Naive B cell (primary cell): ENCODE data around the gene HOXD12. TPM values are rescaled to one million over a fixed set of nuclear protein-coding genes. Genes with fewer than 3 reads are reported as not detected.

Experiments
- ATAC-seq, 2 donors: fragments of 150-1000 bp; cut with Tn5 transposase; 2 replicates each; pipeline ENCODE4 v1.10.0; 2021; ENCODE audit warnings: low read depth in 2 of 2, mild to moderate bottlenecking in 2 of 2, moderate library complexity in 2 of 2
- DNase-seq: peaks from one replicate; pipeline ENCODE4 v3.0.0; 2022
- H3K27ac Mint-ChIP-seq, 6 donors: one replicate each; pipeline ENCODE4 v1.8.0; 2020 to 2022; ENCODE audit warnings: mild to moderate bottlenecking in 6 of 6, mixed read lengths in 6 of 6, moderate library complexity in 5 of 6, inconsistent platforms in 2 of 6
- H3K27me3 Mint-ChIP-seq, 3 donors: one replicate each; pipeline ENCODE4 v1.8.0; 2021 to 2022; ENCODE audit warnings: mixed read lengths in 3 of 3, mild to moderate bottlenecking in 1 of 3
- H3K36me3 Mint-ChIP-seq, 2 donors: one replicate each; pipeline ENCODE4 v1.8.0; 2020 to 2022; ENCODE audit warnings: mixed read lengths in 2 of 2, inconsistent platforms in 1 of 2, mild to moderate bottlenecking in 1 of 2
- H3K4me1 Mint-ChIP-seq, 3 donors: one replicate each; pipeline ENCODE4 v1.8.0; 2020 to 2022; ENCODE audit warnings: mixed read lengths in 3 of 3, inconsistent platforms in 1 of 3, mild to moderate bottlenecking in 1 of 3, moderate library complexity in 1 of 3
- H3K4me3 Mint-ChIP-seq, 8 donors: one replicate each; pipeline ENCODE4 v1.8.0; 2020 to 2022; ENCODE audit warnings: mild to moderate bottlenecking in 8 of 8, mixed read lengths in 8 of 8, moderate library complexity in 8 of 8, inconsistent platforms in 2 of 8
- H3K9me3 Mint-ChIP-seq, 7 donors: one replicate each; pipeline ENCODE4 v1.8.0; 2020 to 2022; ENCODE audit warnings: mixed read lengths in 7 of 7, mild to moderate bottlenecking in 5 of 7, inconsistent platforms in 2 of 7, moderate library complexity in 1 of 7
- polyA plus RNA-seq, 6 donors: library from polyadenylated mRNA; unstranded; fragments of 300-500 nt; fragmentation: Illumina TruSeq; gene quantifications; one replicate each; pipeline ENCODE4 v1.2.3, GENCODE V29; 2021; ENCODE audit warnings: low read depth in 6 of 6

HOXD12 gene
- polyA plus RNA-seq, 6 donors from 2014 or later: not detected

DNA sequence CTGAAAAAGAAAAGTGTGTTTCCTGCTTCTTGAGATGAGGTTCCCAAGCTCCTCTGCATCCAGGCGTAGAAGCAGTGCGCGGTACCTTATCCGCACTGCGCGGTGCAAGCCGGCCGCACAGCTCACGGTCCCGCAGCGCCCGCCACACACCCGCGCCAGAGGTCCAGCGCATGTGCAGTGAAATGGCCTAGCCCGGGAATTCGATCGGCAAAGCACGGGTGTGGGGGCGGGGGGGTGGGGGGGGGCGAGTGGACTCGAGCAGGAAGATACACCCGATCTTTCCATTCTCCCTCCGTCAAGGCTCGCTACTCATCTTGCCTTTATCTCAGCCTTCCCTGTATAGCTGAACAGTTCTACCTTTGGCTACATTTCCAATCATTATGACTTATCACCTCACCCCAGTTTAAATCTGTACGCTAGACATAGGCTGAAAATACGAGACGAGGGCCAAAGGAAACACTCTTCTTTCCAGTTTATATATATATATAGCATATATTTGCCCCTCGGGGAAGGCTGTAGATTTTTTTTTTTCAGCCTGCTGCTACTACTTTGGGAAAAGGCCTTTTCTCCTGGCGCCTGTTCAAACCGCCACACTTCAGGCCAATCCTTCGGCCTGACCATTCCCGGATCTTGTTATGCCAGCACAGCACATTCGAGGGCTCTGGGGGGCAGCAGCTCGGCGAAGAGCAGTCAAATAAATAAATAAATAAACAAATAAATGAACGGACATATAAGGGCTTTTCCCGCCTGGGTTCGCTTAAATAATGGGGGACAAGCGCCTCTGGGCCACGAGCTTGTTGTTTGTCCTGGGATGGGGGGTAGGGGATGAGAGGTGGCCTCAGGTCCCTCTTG is 40.3 kb downstream of the HOXD12 start:
- peaks cover 0 to 35% of the 10 kb centered on the region in 2 donors for H3K36me3 Mint-ChIP-seq
- peaks cover 77 to 88% (median 86%) of the 10 kb centered on the region in 3 donors for H3K27me3 Mint-ChIP-seq
- H3K4me1 Mint-ChIP-seq: peaks cover 16 to 28% (median 26%) of the 10 kb centered on the region in 3 donors
- DNase-seq (no peak), ATAC-seq (no peak)
- peaks cover 4 to 37% (median 16%) of the 10 kb centered on the region in 7 donors for H3K9me3 Mint-ChIP-seq
- peak overlapping the region in 1 of 6 donors; percentile 95 for H3K27ac Mint-ChIP-seq
- H3K4me3 Mint-ChIP-seq: peak overlapping the region in 3 of 8 donors; percentile 16 to 70 (median 47)

DNA sequence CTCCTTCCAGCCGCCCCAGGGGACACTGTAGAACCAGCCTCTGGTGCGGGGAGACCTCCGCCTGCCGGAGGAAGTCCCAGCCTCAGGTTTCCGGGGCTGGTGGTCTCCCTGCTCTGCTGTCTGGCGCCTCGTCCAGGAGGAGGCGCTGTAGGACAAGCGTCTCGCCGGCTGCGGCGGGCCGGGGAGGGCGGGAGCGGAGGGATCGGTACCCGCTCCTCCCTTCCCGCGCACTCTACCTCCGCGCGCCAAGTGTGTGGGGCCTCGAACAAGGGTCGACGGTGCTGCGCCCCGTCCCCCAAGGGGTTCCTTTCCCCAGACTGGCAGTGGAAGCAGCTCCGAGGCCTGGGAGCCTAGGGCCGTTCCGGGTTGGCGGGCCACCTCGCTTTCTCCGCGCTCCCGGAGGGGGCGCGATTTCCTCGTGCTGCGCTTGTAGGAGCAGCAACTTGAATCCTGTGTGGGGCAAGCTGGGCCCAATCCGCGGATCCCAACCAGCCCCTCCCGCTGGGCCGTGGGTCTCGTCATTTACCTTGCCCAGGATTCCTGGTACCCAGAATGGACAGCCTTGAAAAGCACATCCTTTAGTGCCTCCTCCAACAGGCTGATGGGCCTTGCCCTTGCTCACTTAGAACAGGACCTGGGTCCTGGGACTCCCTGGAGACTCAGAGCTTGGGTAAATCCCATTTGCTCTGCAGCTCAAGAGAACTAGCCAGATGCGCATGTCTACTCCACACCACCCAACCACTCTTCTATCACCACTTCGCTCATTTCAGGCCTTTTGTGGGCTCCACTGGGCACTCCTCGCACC is 41.1 kb downstream of the HOXD12 start:
- Mint-ChIP-seq H3K4me3 (peak overlapping the region in 6 of 8 donors; percentile 16 to 69 (median 22)), H3K36me3 (peaks cover 0 to 28% of the 10 kb centered on the region in 2 donors), H3K9me3 (peaks cover 4 to 39% (median 16%) of the 10 kb centered on the region in 7 donors), H3K27ac (peak overlapping the region in 3 of 6 donors; percentile 9 to 84 (median 71)), H3K27me3 (peaks cover 77 to 88% (median 86%) of the 10 kb centered on the region in 3 donors), H3K4me1 (peaks cover 14 to 26% (median 21%) of the 10 kb centered on the region in 3 donors)
- DNase-seq (no peak), ATAC-seq (peak; percentile 60 to 63)

DNA sequence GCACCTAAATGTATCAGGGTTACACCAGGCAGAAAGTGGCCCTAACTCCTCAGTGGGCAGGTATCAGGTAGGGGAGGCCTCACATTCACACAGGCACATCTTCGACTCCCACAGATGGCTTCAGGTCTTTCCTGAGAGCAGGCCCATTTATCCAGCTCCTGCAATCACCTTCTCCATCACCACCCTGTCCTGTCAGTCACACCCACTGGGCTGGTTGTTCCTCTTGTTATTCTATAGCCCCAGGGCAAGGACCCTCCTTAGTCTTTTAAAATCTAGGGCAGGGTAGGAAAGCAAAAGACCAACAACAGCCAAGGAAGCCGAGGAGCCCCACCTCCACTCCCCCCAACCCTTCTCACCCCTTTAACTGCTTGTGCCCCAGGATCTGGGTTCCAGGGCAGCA is 42.7 kb downstream of the HOXD12 start:
- no peak overlapping the region for H3K27ac Mint-ChIP-seq
- peaks cover 0 to 23% of the 10 kb centered on the region in 2 donors for H3K36me3 Mint-ChIP-seq
- peaks cover 82 to 91% (median 89%) of the 10 kb centered on the region in 3 donors for H3K27me3 Mint-ChIP-seq
- peaks cover 4 to 39% (median 14%) of the 10 kb centered on the region in 7 donors for H3K9me3 Mint-ChIP-seq
- no peak overlapping the region for H3K4me3 Mint-ChIP-seq
- DNase-seq: no peak
- ATAC-seq: no peak
- peaks cover 9 to 16% (median 15%) of the 10 kb centered on the region in 3 donors for H3K4me1 Mint-ChIP-seq

DNA sequence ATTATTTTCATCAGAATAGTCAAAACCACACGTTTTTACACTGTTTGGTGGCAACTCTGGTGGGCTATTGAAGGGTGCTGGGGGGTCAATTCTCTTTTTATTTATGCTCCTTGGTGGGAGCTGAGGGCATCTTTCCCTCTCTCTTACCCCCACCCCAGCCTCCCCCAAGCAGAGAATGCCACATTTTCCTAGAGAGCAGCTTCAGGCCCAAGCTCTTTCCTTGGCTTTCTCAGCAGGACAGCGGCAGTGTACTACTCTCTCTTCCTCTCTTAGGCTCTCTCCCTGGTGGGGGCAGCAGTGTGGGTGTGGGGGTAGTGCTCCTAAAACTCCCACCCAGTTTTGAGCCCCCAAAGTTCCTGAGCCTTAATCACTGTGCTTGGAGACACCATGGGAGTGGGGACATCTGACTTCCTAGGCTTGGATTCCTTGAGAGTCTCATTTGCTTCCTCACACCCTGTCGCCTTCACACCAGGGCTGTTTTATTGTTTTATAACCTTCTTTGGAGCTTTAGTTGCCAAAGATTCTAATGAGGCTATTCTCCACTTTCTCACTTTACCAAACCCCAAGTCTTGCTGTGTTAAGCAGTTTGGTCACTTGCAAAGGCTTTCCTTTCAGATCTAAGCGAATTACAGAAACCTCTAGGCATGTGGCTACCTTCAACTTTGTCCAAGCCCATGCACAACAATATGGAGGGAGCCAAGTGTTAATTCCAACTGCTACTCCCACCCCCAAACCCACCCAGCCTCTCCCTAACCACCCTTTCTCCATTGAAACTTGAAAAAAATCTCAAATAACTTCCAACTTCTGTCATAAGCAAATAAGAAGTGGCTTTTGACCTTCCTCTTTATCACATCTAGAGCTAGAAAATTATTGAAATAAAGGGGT is 45.7 kb downstream of the HOXD12 start:
- Mint-ChIP-seq H3K27ac (no peak overlapping the region), H3K36me3 (peaks cover 0 to 13% of the 10 kb centered on the region in 2 donors)

DNA sequence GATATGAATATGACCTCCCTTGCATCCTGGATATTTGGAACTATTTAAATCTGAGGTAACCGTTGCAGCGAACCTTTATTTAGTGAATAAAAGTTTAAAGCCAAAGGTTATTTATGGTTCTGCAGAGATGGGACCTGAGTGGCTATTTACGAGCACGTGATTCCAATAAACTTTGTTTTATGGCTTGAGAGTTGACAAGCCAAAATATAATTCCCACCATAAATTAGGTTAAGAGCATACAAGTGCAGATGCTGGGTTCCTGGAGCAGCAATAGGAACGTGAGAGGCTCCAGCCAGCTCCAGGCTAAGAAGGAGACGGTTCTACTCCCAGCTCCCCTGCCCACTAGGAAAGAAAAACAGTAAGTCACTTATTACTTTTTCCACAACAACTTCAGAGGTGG is 46.5 kb downstream of the HOXD12 start:
- Mint-ChIP-seq H3K4me1 (peaks cover 5 to 11% (median 6%) of the 10 kb centered on the region in 3 donors), H3K36me3 (peaks cover 0 to 16% of the 10 kb centered on the region in 2 donors), H3K27ac (no peak overlapping the region), H3K4me3 (no peak overlapping the region), H3K9me3 (peaks cover 0 to 16% (median 5%) of the 10 kb centered on the region in 7 donors), H3K27me3 (peaks cover 83 to 99% (median 98%) of the 10 kb centered on the region in 3 donors)
- no peak for DNase-seq
- ATAC-seq: no peak

More for the DNA sequence above, 45.7 kb downstream of the HOXD12 start:
- no peak overlapping the region for H3K4me3 Mint-ChIP-seq
- DNase-seq (no peak), ATAC-seq (no peak)
- peaks cover 0 to 17% (median 6%) of the 10 kb centered on the region in 7 donors for H3K9me3 Mint-ChIP-seq
- peaks cover 81 to 95% (median 95%) of the 10 kb centered on the region in 3 donors for H3K27me3 Mint-ChIP-seq
- H3K4me1 Mint-ChIP-seq: peaks cover 8 to 13% (median 10%) of the 10 kb centered on the region in 3 donors

DNA sequence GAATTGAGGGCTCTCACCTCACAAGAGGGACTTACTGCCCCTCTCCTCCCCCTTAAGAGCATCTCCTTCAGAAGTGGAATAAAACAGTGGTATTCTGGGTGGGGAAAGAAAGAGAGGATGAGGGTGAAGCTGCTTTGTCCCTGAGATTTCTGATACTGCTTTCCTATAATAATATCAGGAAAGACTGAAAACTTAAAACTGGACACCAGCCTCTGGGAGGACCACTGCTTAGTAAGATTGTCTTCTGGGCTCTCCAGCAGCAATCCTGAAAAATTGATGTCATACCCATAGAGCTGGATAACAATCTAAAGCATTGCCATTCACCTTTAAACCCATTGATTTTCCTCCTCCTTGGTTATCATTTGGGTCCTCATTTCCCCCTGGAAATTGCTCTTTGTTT is 47.0 kb downstream of the HOXD12 start:
- H3K36me3 Mint-ChIP-seq: peaks cover 0 to 11% of the 10 kb centered on the region in 2 donors
- peaks cover 0 to 13% (median 2%) of the 10 kb centered on the region in 7 donors for H3K9me3 Mint-ChIP-seq
- peaks cover 0 to 6% (median 2%) of the 10 kb centered on the region in 3 donors for H3K4me1 Mint-ChIP-seq
- no peak for ATAC-seq
- no peak overlapping the region for H3K27ac Mint-ChIP-seq
- peaks cover 82 to 99% (median 98%) of the 10 kb centered on the region in 3 donors for H3K27me3 Mint-ChIP-seq
- DNase-seq: no peak
- H3K4me3 Mint-ChIP-seq: peak overlapping the region in 1 of 8 donors; percentile 25

DNA sequence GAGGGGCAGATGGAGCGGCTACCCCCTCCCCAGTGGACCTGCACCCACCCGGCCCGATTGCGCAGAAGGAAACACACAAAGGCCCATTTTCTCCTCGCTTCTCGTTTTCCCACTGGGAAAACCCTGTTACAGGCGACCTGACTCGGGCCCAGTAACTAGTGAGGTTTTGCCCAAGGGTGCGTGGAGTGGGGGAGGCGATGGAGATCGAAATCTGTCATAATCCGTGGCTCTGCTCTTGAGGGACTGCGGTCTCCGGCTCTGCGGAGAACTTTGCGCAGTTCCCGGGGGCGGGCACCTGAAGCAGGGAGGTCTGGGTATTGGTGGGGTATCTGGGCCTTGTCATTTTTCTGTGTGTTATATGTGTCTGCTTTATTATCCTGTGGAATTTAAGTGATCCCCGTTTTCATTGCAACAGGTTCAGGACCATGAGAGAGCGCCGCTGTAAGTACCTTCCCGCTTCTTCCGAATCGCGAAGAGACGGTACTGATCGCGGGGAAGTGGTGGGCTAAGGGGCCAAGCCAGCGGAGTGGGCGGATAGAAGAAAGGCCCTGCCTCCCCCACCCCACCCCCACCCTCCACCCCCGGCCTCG is 47.7 kb downstream of the HOXD12 start:
- no peak for DNase-seq
- H3K4me3 Mint-ChIP-seq: peak overlapping the region in 1 of 8 donors; percentile 35
- H3K36me3 Mint-ChIP-seq: peaks cover 0 to 8% of the 10 kb centered on the region in 2 donors
- H3K27ac Mint-ChIP-seq: no peak overlapping the region
- H3K9me3 Mint-ChIP-seq: peaks cover 0 to 13% (median 2%) of the 10 kb centered on the region in 7 donors
- no peak for ATAC-seq
- H3K4me1 Mint-ChIP-seq: peaks cover 0 to 6% (median 2%) of the 10 kb centered on the region in 3 donors
- H3K27me3 Mint-ChIP-seq: peaks cover 76 to 96% (median 95%) of the 10 kb centered on the region in 3 donors

DNA sequence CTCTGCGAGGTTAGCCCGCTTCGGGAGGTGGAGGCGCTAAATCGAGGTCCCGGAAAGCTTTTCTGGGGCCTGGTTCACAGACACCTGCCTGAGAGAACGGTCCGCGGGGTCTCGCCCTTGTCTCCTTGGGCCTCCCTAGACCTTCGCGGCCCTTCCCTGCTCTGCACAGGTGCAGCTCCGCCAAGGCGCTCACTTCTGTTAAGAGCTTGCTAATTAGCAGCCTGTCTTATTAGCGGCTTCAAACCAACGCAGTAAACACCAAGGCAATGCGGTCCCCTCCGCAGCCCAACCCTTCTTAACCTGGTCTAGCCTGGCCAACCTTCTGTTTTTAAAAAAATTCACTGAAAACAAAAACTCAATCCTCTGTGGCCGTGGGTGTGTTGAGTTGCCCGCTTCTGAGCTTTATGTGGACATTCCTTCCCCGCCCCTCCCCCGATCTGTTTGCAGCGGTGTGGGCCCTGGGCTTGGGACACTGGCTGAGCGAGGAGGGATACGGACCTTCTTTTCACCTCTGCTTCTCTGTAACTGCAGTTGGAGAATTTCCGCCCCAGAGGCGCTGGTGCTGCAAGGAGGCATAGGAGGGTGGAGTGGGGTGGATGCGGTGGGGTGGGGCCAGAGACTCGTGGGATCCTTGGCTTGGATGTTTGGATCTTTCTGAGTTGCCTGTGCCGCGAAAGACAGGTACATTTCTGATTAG is 48.4 kb downstream of the HOXD12 start:
- DNase-seq (no peak), ATAC-seq (no peak)
- peaks cover 73 to 96% (median 94%) of the 10 kb centered on the region in 3 donors for H3K27me3 Mint-ChIP-seq
- H3K36me3 Mint-ChIP-seq: peaks cover 0 to 8% of the 10 kb centered on the region in 2 donors
- H3K4me3 Mint-ChIP-seq: peak overlapping the region in 2 of 8 donors; percentile 20 to 29
- H3K27ac Mint-ChIP-seq: no peak overlapping the region
- H3K4me1 Mint-ChIP-seq: peaks cover 0 to 6% (median 2%) of the 10 kb centered on the region in 3 donors
- H3K9me3 Mint-ChIP-seq: peaks cover 0 to 13% (median 2%) of the 10 kb centered on the region in 7 donors

DNA sequence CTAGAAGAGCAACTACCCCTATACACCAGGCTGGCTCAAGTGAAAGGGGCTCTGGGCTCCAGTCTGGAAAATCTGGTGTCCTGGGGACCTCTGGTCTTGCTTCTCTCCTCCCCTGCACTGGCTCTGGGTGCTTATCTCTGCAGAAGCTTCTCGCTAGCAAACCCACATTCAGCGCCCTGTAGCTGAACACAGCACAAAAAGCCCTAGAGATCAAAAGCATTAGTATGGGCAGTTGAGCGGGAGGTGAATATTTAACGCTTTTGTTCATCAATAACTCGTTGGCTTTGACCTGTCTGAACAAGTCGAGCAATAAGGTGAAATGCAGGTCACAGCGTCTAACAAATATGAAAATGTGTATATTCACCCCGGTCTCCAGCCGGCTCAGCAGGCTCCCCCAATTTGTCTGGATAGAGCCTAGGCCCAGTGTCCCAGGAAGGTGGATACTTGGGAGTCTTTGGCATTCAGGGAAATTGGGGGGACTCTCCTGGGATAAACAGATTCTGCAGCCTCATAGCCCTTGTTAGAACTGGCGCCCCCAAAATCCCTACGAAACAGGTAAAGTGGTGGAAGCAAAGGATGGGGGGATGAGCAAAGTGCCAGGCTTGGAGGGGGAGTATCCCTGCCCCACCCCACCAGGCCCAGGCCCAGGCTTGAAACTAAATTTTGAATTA is 49.3 kb downstream of the HOXD12 start:
- Mint-ChIP-seq H3K36me3 (peaks cover 0 to 8% of the 10 kb centered on the region in 2 donors), H3K27ac (peak overlapping the region in 1 of 6 donors; percentile 32), H3K4me3 (no peak overlapping the region), H3K4me1 (peaks cover 0 to 6% (median 2%) of the 10 kb centered on the region in 3 donors), H3K27me3 (peaks cover 64 to 96% (median 93%) of the 10 kb centered on the region in 3 donors), H3K9me3 (peaks cover 0 to 13% (median 3%) of the 10 kb centered on the region in 7 donors)
- ATAC-seq (no peak), DNase-seq (no peak)

DNA sequence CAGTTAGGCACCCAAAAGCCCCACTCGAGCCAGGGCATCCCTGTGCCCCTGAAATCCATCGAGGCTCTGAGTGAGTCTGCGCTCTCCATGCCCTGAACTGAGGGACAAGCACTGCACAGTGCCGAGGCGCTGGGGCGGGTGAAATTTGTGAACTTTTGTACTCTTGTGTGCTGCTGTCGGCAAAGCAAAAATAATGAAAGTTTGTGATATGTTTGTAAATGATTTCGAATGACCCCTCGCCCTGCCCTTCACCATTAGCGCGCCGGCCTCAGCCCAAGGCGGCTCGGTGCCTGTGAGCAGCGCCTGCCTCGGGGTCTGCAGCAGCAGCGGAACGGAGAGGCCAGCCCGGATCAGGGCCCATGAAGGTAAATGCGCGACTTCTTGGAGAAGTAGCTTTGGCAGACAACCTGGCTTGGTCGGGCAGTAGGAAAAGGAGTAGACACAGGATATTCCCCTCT is 49.9 kb downstream of the HOXD12 start:
- H3K9me3 Mint-ChIP-seq: peaks cover 0 to 13% (median 3%) of the 10 kb centered on the region in 7 donors
- H3K36me3 Mint-ChIP-seq: peaks cover 0 to 8% of the 10 kb centered on the region in 2 donors
- H3K4me3 Mint-ChIP-seq: no peak overlapping the region
- DNase-seq (no peak), ATAC-seq (no peak)
- no peak overlapping the region for H3K27ac Mint-ChIP-seq
- H3K4me1 Mint-ChIP-seq: peaks cover 0 to 6% (median 2%) of the 10 kb centered on the region in 3 donors
- H3K27me3 Mint-ChIP-seq: peaks cover 67 to 96% (median 93%) of the 10 kb centered on the region in 3 donors
